EH (cell line): ENCODE results near the gene BYSL.

Experiments used
- DNase-seq: peaks from one replicate; pipeline ENCODE4 v3.0.0-alpha.2; 2015; ENCODE audit warnings: low read depth

Gene BYSL

GRCh38 chr6:41914869-41915530 is 6.3 kb upstream of the BYSL start:
- DNase-seq = no peak

- DNase-seq = peak; percentile 96
Measured at GRCh38 chr6:41917528-41917927, 3.8 kb upstream of the BYSL start.

DNA sequence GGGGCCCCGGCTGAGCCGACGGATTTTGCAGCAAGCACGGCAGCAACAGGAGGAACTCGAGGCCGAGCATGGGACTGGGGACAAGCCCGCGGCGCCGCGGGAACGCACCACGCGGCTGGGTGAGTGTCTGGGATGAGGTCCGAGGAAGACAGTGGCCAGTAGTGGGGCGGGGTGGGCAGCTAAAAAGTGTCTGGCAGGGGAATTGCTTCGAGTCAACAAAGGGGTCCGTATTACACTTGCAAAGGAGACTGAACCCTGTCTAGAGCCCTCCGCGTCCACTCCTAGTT is 356 bp downstream of the BYSL start:
- no peak for DNase-seq

- DNase-seq = no peak
Measured at GRCh38 chr6:41922154-41922553, 855 bp downstream of the BYSL start.

DNA sequence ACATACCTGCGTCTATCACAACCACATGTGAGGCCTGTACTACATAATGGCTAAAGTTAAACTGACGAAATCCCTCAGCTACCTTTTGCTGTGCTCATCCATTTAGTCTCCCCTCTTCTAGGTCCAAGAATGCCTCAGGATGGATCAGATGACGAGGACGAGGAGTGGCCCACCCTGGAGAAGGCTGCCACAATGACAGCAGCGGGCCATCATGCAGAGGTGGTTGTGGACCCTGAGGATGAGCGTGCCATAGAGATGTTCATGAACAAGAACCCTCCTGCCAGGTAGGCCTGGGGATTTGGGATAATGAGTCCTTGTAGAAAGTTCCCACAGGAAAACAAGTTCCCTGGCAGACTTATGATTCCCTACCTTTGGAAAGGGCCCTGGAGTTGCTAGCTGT is 6.0 kb downstream of the BYSL start:
- DNase-seq = no peak

DNA sequence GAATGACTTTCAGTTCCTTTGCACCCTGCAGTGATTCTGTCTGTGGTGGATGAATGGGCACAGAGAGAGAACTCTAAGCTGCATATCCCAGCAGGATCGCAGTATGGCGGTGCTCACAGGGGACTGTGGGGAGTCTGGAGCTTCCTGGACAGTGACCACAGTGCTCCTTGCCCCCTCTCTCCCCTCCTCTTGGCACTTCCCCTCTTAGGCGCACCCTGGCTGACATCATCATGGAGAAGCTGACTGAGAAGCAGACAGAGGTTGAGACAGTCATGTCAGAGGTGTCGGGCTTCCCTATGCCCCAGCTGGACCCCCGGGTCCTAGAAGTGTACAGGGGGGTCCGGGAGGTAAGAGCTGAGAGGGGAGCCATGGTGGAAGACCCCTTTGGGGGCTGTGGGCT is 8.6 kb downstream of the BYSL start:
- DNase-seq = no peak

- DNase-seq = no peak
Measured at GRCh38 chr6:41931792-41932191, 10.5 kb downstream of the BYSL start.

- no peak for DNase-seq
Measured at GRCh38 chr6:41932378-41932777, 11.1 kb downstream of the BYSL start.

GRCh38 chr6:41934278-41935192 is 13.2 kb downstream of the BYSL start:
- DNase-seq = no peak

DNA sequence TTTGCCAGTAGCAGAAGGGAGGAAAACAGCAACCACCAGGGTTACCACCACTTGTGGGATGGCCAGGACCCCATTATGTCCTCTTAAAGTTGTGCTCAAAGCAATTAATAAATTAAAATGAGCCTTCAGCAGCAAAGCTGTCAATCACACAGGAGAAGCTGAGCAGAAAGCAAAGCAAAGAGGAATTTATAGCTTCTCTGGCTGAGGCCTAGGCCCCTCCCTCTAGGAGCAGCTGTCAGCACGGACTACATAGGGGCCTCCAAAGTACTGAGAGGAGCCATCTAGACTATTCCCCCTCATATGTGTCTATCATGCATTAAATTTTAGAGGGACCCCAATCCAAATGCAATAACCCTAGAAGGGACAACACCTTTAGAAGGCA is 13.9 kb downstream of the BYSL start:
- DNase-seq = no peak

GRCh38 chr6:41935685-41936072 is 14.4 kb downstream of the BYSL start:
- no peak for DNase-seq

GRCh38 chr6:41936073-41936837 is 15.0 kb downstream of the BYSL start:
- peak; percentile 92 for DNase-seq

- DNase-seq = no peak
Measured at GRCh38 chr6:41937472-41937860, 16.2 kb downstream of the BYSL start.

- no peak for DNase-seq
Measured at GRCh38 chr6:41937861-41938574, 16.7 kb downstream of the BYSL start.

- no peak for DNase-seq
Measured at GRCh38 chr6:41938590-41939175, 17.4 kb downstream of the BYSL start.

GRCh38 chr6:41939176-41939847 is 18.0 kb downstream of the BYSL start:
- DNase-seq = peak; percentile 54

- peak; percentile 74 for DNase-seq
Measured at GRCh38 chr6:41939848-41940758, 18.8 kb downstream of the BYSL start.

DNA sequence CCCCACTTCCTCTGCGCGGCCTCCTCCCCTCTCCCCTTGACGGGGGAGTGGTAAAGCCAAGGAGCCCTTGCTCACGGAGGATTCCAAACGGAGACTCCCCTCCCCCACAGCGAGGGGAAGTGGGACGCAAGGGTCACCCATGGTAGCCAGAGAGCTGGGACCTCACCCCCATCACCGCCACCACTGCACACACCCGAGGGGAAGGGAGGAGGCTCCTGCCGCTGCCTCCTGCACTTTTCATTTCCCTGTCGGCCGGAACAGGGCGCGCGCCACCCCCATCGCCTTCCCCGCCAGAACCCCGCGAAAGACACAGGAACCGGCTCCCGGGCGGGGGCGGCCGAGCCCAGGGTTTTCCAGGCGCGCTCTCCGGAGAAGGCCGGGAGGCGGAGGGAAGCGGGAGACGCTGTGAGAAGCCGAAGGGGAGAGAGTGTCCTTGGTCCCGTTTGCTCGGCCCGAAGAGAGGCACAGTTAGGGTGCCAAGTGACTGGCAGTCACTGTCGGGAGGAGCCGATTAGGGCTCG is 19.5 kb downstream of the BYSL start:
- peak; percentile 40 for DNase-seq

- DNase-seq = peak; percentile 93
Measured at GRCh38 chr6:41941280-41942066, 20.2 kb downstream of the BYSL start, which contains the start of gene CCND3. Gene CCND3 (minus strand): TSS chr6:41941808. CDS start chr6:41941649, 159 bp downstream.
